Astrocyte of the cerebellum (primary cell): ENCODE data around the gene TNS1.

Source experiments
- DNase-seq: peaks from one replicate; pipeline ENCODE4 v3.0.0-alpha.2; 2011; ENCODE audit warnings: low read depth
- H3K4me3 ChIP-seq: 2 replicates; pipeline ENCODE4 v1.5.1; 2011; ENCODE audit warnings: mild to moderate bottlenecking, low read depth, low read length, moderate library complexity
- CTCF ChIP-seq: IDR thresholded peaks from 2 replicates; pipeline ENCODE4 v1.5.1; 2012; ENCODE audit warnings: low read length, low read depth, moderate library complexity, mild to moderate bottlenecking; ENCODE audit errors: missing control alignments
- in situ Hi-C: cut with HindIII; loops from 2 replicates; pipeline ENCODE4 v1.10.0; 2017; ENCODE audit warnings: low sequenced_read_pairs

TNS1 gene

DNA sequence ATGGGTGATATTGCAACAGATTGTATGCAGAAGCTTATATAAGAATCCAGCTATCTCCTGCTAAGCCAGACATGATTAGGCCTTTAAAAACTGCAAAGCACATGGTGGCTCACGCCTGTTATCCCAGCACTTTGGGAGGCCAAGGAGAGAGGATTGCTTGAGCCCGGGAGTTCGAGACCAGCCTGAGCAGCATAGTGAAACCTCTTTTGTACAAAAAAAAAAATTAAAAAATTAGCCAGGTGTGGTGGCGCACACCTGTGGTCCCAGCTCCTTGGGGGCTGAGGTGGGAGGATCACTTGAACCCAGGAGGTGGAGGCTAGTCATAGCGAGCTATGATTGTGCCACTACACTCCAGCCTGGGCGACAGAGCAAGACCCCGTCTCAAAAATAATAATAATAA lies 204.6 kb downstream of the TNS1 start:
- in situ Hi-C loops: no loop called here
- no peak overlapping the region for H3K4me3 ChIP-seq
- DNase-seq: no peak
- TF ChIP-seq CTCF: no peak

DNA sequence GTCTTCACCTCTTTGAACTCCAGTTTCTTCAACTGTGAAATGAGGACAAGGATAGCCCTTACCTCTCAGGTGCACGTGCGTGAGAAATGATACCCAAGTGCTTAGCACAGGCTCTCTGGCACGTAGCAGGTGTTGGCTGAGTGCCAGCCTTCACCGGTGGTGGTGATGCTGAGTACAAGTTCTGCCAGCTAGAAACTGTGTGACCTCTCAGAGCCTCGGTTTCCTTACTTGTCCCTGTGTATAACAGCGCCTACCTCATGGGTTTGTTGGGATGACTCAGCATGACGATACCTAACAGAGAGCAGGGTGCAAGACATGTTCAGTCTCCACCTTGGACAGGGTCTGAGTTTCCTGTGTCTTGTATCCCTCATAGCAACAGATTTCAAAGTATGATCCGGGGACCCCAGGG lies 205.1 kb downstream of the TNS1 start:
- in situ Hi-C loops: no loop called here
- TF ChIP-seq CTCF: no peak
- no peak for DNase-seq
- H3K4me3 ChIP-seq: no peak overlapping the region

GRCh38 chr2:217797165-217797564 lies 205.6 kb downstream of the TNS1 start:
- in situ Hi-C loops: no loop called here
- TF ChIP-seq CTCF: no peak
- no peak overlapping the region for H3K4me3 ChIP-seq
- no peak for DNase-seq

- no peak for TF ChIP-seq CTCF
- H3K4me3 ChIP-seq: no peak overlapping the region
- DNase-seq: no peak
- in situ Hi-C loops: no loop called here
These were observed 206.9 kb downstream of the TNS1 start for GRCh38 chr2:217795706-217796465.

DNA sequence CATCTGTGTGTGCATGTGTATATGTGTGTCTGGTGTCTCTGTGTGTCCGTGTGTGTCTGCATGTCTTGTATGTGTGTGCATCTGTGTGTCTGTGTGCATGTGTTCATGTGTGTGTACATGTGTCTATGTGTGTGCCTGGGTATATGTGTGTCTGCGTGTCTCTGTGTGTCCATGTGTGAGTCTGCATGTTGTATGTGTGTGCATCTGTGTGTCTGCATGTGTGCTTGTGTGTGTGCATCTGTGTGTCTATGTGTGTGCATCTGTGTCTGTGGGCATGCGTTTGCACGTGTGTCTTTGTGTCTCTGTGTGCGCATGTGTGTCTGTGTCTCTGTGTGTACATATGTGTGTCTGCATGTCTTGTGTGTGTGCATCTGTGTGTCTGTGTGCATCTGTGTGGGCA lies 207.7 kb downstream of the TNS1 start:
- in situ Hi-C loops: no loop called here
- no peak for DNase-seq
- no peak overlapping the region for H3K4me3 ChIP-seq
- TF ChIP-seq CTCF: no peak

GRCh38 chr2:217794133-217794986 lies 208.4 kb downstream of the TNS1 start:
- in situ Hi-C loops: no loop called here
- no peak for TF ChIP-seq CTCF
- no peak for DNase-seq
- H3K4me3 ChIP-seq: no peak overlapping the region
